NCI-H526 treated with DMSO at 0.1 percent for 48 hours (cell line): ENCODE data around the gene LEMD1.
A peak's percentile ranks its signal among the peaks of the same experiment; 100 is the strongest.
"Not testable (repeated sequence)": the region's sequence is repeated elsewhere in the genome, so short reads cannot be mapped to it uniquely, and the experiment has no call there.

ENCODE experiments used
- DNase-seq: peaks from one replicate; lab custom pipeline; 2025; lab: John Stamatoyannopoulos, UW

LEMD1 gene

GRCh38 chr1:205446828-205447227, 25.0 kb upstream of the LEMD1 start:
- DNase-seq: no peak

- no peak for DNase-seq
Observed at GRCh38 chr1:205445646-205445935, 23.7 kb upstream of the LEMD1 start.

DNA sequence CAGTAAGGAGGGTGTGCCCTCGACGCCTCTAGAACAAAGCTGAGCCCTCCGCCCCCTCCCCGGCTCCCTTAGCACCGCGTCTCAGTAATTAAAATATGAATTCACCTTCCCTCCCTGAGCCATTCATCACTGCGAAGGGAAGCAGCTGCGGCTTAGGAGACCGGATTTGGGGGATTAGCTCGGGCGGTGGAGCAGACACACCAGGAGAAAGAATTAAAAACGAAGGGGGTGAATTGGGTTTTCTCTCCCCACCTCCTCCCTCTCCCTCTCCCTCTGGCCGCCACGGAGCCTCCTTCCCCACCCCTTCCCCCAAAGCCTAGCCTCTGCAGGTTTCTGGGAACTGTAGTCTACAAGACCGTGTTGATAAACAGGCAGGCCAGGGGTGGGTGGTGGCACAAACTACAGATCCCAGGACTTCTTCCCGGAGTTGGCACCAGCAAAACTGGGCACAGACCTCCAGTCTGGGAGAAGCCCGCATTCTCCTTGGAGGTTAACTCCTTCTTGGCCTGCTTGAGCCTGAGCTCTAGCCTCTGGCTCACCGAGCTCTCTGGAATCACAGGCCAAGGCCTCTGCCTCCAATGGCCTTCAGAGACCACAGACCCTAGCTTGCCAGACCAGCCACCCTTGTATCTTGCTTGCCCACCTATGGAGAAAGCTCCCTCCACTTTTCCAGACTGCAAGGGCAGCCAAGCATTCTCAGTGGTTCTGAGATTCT, 23.2 kb upstream of the LEMD1 start:
- DNase-seq: no peak

DNA sequence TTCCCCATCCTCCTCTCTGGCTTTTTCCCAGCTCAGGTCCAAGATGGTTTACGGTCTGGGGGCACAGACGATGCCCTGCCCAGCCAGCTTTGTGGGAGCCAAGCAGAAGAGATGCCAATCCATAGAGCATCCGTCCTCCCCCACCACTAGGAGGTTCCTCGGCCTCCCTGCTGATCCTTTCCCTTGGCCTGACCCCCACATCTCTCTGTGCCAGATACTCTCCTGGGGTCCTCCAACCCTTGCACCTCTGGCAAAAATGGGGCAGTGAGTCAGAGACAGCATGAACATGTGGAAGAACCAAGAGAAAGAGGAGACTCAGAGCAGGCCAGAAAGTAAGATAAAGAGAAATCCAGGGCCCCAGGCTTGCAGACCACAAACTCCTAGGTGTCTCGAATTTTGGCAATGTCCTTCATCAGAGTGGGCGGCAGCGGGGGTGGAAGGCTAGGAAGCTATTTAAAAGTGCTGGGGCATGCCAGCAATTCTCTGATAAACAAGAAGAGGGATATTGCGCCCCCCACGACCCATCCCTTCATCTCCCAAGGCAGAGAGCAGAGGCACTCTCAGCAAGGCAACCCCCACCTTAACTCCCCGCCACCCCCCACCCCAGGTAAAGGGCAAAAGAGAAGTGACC, 22.6 kb upstream of the LEMD1 start:
- DNase-seq: no peak

DNA sequence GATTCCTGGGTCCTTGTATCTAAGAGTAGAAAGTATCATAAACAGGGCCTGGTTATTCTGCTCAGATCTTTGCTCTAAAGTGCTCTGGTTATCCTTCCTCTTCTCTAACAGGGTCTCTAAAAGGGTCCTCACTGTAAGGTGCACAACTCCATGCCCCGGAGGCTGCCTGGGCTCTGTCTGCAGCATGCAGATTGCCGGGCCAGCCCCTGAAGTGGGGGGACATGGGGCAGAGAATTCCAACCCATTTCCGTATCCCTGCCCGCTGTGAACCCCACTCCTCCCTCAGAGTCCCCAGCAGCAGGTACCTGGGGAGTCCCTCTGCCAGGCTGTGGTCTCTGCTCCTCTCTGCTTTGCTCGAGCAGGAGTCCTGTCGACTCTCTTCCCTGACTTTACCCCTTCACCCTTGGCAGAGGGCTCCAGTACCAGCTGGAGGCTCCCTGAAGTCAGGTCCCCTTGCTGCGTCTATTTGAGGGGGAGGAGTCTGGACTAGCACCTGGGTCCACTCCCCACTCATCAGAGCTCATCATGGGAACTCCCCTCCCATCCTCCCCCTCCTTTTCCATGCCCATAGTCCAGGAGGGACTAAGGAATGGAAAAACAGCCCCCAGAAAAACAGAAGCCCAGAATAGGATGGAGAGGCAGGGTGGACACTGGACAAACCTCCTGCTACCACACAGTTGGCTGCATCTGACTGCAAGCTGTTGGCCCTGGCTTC, 21.9 kb upstream of the LEMD1 start:
- DNase-seq: no peak

GRCh38 chr1:205442051-205442725, 20.3 kb upstream of the LEMD1 start:
- no peak for DNase-seq

DNA sequence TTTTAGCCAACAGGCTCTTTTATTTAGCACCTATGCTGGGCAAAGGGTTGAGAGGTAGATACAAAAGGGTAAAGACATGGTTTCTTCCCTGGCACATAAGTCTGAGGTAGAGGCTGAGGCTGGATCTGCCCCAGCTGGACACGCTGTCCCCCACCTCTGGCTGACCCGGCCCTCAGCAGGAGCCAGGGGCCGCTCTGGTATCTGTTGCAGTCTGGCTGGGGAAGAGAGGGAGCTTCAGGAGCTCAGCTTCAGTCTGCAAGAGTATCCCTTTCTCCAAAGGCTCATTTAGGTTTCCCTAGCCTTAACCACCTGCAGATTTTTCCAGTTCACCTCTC, 19.8 kb upstream of the LEMD1 start:
- DNase-seq: no peak

DNA sequence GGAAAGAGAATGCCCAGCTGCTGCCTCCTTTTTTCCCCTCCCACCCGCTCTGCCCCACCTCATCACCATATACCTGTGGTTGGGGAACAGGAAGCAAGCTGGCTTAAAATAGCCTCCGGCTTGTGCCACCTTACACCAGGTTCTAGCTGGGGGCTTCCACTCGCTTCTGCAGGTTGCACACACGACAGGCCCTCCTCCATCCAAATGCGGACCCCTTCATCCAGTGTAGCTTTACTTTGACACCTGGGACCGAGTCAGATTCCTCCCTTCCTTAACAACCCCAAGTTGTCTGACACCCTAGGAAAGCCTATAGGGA, 19.4 kb upstream of the LEMD1 start:
- no peak for DNase-seq

GRCh38 chr1:205440476-205441317, 18.8 kb upstream of the LEMD1 start:
- peak; percentile 40 for DNase-seq

DNA sequence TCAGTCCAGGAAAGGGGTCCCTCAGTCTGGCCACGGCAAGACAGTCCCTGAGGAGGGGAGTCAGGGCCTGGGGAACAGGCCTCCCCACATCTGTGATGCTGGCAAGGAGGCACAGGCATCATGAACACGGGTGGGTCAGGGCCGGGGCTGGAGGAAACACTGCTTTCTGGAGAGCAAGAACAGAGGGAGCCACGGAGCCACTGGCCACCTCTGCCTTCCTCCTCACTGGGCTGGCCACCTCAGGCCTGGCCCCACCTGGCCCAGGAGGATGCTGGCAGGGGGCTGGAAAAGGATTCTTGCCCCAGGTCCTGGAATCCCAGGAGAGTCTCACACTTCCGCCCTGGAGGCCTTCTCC, 18.2 kb upstream of the LEMD1 start:
- no peak for DNase-seq

DNA sequence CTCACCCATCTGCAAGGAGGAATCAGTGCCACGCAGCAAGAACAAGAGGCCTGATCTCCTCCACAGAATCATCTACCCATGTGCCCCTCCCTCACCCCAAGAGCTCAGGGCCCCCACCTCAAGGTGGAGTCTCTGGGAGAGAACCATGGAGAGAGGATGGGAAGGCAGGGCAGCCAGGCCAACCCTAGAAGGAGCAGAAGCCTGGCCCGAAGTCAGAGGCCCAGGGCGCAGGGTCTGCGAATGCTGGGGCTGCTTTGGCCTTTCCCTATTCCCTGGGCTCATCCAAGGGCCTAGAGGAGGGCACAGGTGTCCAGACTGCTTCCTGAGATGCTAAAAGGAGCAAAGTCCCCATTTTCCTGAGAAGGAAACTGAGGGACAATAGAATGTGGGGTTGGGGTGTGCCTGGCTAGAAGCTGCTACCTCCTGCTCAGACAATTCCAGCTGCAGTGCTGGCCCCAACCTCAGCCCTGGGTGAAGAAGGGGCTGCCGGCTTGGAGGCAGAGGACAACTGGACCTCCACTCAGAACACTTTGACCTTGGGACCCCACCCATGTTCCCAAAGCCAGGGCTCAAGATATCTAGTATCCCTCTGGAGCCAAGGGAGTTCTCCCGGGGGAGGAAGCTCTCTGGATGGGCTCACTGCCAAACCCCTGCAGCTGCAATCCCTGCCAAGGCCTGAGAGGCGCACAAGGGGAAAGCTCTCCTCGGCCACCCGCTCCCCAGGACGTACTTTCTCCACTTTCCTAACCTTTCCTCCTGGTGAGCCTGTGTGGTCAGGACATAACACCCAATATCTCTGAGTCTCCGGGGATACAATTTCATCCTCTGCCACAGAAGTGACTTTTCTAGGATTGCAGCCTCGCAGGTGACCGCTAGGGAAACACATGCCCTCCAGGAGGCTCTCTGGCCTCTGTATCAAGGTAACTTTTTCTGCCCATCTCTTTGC, 16.6 kb upstream of the LEMD1 start:
- no peak for DNase-seq

GRCh38 chr1:205437570-205437969, 15.7 kb upstream of the LEMD1 start:
- DNase-seq: no peak

GRCh38 chr1:205436776-205437410, 15.0 kb upstream of the LEMD1 start:
- DNase-seq: no peak

DNA sequence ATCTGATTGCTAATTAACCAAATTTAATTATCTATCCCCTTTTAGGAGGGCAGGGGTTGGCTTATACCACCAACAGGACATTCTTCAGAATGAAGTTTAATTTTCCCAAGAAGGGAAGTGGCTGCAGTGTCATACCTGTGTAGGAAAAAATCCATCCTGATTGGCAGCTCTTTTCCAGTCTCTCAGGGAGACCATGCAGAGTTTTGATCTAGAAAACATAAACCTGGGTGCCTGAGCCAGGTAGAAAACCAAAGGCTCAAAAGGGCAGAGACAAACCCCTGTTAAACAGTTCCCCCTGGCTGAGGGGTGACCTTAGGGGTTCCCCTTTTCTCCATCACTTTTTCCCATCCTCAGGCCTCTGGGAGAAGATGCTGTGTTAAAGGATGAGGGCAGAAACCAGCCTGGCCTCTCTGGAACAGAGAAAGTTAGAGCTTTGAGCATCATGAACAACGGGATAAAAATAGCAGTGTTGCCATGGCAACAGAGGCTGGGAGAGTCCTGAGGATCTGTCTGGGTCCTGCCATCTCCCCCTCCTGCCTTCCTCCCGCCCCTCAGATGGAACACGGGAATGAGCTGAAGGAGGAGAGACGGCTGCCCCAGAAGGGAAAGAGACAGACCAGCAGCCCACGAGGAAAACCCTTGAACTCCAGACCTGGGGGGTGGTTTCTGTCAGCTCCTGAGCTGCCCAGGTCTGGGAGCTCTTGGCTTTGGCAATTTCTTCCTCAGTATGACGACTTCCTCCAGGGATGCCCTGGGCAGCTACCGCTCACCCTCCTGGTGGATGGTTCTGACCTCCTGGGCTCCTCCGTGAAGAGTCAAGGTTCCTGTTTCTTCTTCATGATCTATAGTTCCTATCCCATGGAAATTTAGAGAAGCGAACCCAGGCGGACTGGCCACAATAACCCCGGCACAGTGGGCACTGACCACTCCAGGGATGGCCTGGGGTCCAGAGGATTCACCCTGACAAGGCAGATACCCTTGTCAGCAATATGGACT, 14.0 kb upstream of the LEMD1 start:
- no peak for DNase-seq

GRCh38 chr1:205434738-205435137, 12.9 kb upstream of the LEMD1 start:
- no peak for DNase-seq

DNA sequence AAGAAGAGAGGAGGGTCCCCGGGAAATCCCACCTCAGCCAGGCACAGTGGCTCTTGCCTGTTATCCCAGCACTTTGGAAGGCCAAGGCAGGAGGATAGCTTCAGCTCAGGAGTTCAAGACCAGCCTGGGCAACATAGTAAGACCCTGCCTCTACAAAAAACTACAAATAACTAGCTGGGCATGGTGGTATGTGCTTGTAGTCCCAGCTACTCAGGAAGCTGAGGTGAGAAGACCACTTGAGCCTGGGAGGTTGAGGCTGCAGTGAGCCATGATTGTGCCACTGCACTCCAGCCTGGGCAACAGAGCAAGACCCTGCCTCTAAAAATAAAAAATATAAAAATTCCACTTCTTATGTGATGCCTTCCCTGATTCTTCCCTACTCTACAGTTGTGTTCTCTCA, 10.8 kb upstream of the LEMD1 start:
- not testable (repeated sequence) for DNase-seq

- no peak for DNase-seq
Observed at GRCh38 chr1:205432116-205432515, 10.3 kb upstream of the LEMD1 start.

DNA sequence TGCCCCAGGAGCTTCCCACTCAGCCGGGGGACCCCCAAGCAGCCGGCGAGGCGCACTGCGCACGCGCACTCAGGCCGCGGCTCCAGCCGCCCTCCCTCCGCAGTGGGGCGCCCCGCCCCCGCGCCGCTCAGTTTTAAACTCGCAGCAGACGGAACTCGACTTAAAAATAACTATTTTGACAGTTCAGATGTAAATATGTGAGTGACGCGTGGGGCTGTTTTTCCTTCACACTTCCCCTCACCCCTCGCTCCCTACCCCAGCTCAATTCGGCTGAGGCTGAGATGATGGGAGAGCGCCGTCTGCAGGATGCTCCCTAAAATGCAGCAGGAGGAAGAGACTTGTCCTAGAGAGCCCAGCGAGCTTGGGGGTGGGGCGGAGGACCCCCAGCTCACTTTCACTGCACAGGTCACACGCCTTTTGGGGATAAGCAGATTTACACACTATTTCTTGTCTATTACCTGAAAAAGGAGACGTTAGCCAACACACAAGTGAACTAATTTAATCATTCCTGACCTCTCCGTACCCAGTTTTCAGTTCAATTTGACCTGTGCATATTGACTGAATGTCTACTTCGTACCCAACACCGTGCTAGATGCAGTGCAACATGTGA, 8.9 kb upstream of the LEMD1 start:
- peak; percentile 5 for DNase-seq
